K562 (cell line): ENCODE measurements around the gene CEP70. TPM values are rescaled to one million over a fixed set of nuclear protein-coding genes. Genes with fewer than 3 reads are reported as not detected.

Source experiments
- ARID3B ChIP-seq: fragments of 250-450 bp; sonication (Bioruptor Pico); IDR thresholded peaks from 2 replicates; pipeline ENCODE4 v1.4.0; 2020; ENCODE audit warnings: borderline replicate concordance
- E2F5 ChIP-seq: sonication (generic); formaldehyde crosslinking; IDR thresholded peaks from 2 replicates; pipeline ENCODE4 v1.8.0; 2022; ENCODE audit warnings: mild to moderate bottlenecking, missing genetic modification reagents
- ELF1 ChIP-seq: fragments of 200-800 bp; sonication (Bioruptor generic); IDR thresholded peaks from 2 replicates; pipeline ENCODE4 v1.6.1; 2016; ENCODE audit warnings: missing genetic modification characterization, missing compliant biosample characterization
- EP300 ChIP-seq: IDR thresholded peaks from 2 replicates; pipeline ENCODE4 v1.6.1; 2012; ENCODE audit warnings: low read length, improper control_type of control experiment
- GATAD2A ChIP-seq: fragments of 450-650 bp; IDR thresholded peaks from 2 replicates; pipeline ENCODE4 v1.6.1; 2017
- IRF1 ChIP-seq: sonication (generic); formaldehyde crosslinking; IDR thresholded peaks from 2 replicates; pipeline ENCODE4 v1.8.0; 2022; ENCODE audit warnings: missing genetic modification reagents, mild to moderate bottlenecking, borderline replicate concordance
- MGA ChIP-seq: fragments of 450-650 bp; IDR thresholded peaks from 2 replicates; pipeline ENCODE4 v1.6.1; 2016; ENCODE audit warnings: mild to moderate bottlenecking, moderate library complexity
- MLX ChIP-seq, 2 experiments: fragments of 450-650 bp in 1 of 2; sonication (generic) in 1 of 2; formaldehyde crosslinking; conservative IDR thresholded peaks; 2 replicates each; pipeline versions ENCODE4 v1.4.0 to v1.8.1; 2020 to 2022; ENCODE audit warnings: mild to moderate bottlenecking in 1 of 2, missing genetic modification reagents in 1 of 2
- NCOA2 ChIP-seq, 2 experiments: fragments of 450-650 bp; IDR thresholded peaks; 2 replicates each; pipeline ENCODE4 v1.6.1; 2018; ENCODE audit warnings: mild to moderate bottlenecking in 2 of 2, moderate library complexity in 1 of 2; ENCODE audit not compliant: partially characterized antibody in 2 of 2
- ZFP30 ChIP-seq: fragments of 250-450 bp; sonication (Bioruptor Pico); IDR thresholded peaks from 2 replicates; pipeline ENCODE4 v1.8.0; 2022; ENCODE audit warnings: moderate library complexity, mild to moderate bottlenecking, inconsistent platforms, borderline replicate concordance
- ZNF224 ChIP-seq: sonication (generic); formaldehyde crosslinking; IDR thresholded peaks from 2 replicates; pipeline ENCODE4 v1.8.0; 2022; ENCODE audit warnings: mild to moderate bottlenecking, missing genetic modification reagents
- polyA plus RNA-seq, 8 experiments: library from polyadenylated mRNA; depleted of rRNA in 4 of 8; stranded (reverse) in 5 of 8; unstranded in 3 of 8; fragments of >200 nt; fragmentation: Nextera tagmentation in 2 of 8; fragmentation: Illumina TruSeq in 1 of 8; extraction: Ambion mirVana in 2 of 8; extraction: Trizol in 1 of 8; gene quantifications; 2 replicates each; pipeline versions ENCODE4 v1.2.1 to v1.2.3, GENCODE V29; 2011 to 2014; ENCODE audit warnings: inconsistent platforms in 1 of 8, missing spikeins in 1 of 8
- total RNA-seq, 7 experiments: library from RNA; depleted of rRNA in 6 of 7; stranded (reverse); fragments of >200 nt in 6 of 7; fragmentation: Illumina TruSeq in 2 of 7; extraction: Trizol in 2 of 7; gene quantifications; 2 replicates each; pipeline versions ENCODE4 v1.2.1 to v1.2.3, GENCODE V29; 2011 to 2021; ENCODE audit warnings: low replicate concordance in 1 of 7

Gene CEP70
- total and polyA plus RNA-seq, 9 of the 15 experiments (the other 6 are each of a cell fraction or from before 2014, with no cell fraction given) = 16.1 to 31.5 (median 23.4) TPM

GRCh38 chr3:138642226-138642926, 48.3 kb upstream of the CEP70 start (continued):
- TF ChIP-seq MGA = peak; percentile 92
- TF ChIP-seq MLX (CRISPR knock-in tag; conservative IDR thresholded peaks at IDR 0.05) = no peak
- TF ChIP-seq E2F5 (CRISPR knock-in tag) = no peak
- no peak for TF ChIP-seq ARID3B (CRISPR knock-in tag)
- no peak for TF ChIP-seq IRF1 (CRISPR knock-in tag)
- no peak for TF ChIP-seq EP300
- TF ChIP-seq GATAD2A = no peak
- no peak for TF ChIP-seq ZFP30
- TF ChIP-seq NCOA2 (IDR thresholded peaks at IDR 0.05; ENCODE audit: partially characterized antibody in 2 of 2) = no peak
- no peak for TF ChIP-seq ZNF224
- TF ChIP-seq ELF1 (tag) = no peak
